MG63 (cell line): ENCODE data around the gene TPCN1. TPM values are rescaled to one million over a fixed set of nuclear protein-coding genes. Genes with fewer than 3 reads are reported as not detected.

Experiments used
- DNase-seq: peaks from one replicate; pipeline ENCODE4 v3.0.0-alpha.2; 2020
- H3K27me3 ChIP-seq: fragments of 250-450 bp; sonication (Bioruptor Pico); 2 replicates; pipeline ENCODE4 v1.5.1; 2020; ENCODE audit warnings: mild to moderate bottlenecking, moderate library complexity
- H3K36me3 ChIP-seq: fragments of 250-450 bp; sonication (Bioruptor Pico); 2 replicates; pipeline ENCODE4 v1.5.1; 2020; ENCODE audit warnings: mild to moderate bottlenecking, moderate library complexity
- H3K4me3 ChIP-seq: fragments of 250-450 bp; sonication (Bioruptor Pico); 2 replicates; pipeline ENCODE4 v1.5.1; 2020; ENCODE audit warnings: mild to moderate bottlenecking, moderate library complexity
- H3K9me3 ChIP-seq: fragments of 250-450 bp; sonication (Bioruptor Pico); 2 replicates; pipeline ENCODE4 v1.5.1; 2020; ENCODE audit warnings: mild to moderate bottlenecking, moderate library complexity
- total RNA-seq: library from RNA; depleted of rRNA; stranded (reverse); fragments of >200 nt; shearing (Covaris generic); gene quantifications from 2 replicates; pipeline ENCODE4 v1.2.3, GENCODE V29; 2014; ENCODE audit warnings: low replicate concordance

The TPCN1 gene
- total RNA-seq, 1 experiment from 2014 or later, result 5.4 TPM

DNA sequence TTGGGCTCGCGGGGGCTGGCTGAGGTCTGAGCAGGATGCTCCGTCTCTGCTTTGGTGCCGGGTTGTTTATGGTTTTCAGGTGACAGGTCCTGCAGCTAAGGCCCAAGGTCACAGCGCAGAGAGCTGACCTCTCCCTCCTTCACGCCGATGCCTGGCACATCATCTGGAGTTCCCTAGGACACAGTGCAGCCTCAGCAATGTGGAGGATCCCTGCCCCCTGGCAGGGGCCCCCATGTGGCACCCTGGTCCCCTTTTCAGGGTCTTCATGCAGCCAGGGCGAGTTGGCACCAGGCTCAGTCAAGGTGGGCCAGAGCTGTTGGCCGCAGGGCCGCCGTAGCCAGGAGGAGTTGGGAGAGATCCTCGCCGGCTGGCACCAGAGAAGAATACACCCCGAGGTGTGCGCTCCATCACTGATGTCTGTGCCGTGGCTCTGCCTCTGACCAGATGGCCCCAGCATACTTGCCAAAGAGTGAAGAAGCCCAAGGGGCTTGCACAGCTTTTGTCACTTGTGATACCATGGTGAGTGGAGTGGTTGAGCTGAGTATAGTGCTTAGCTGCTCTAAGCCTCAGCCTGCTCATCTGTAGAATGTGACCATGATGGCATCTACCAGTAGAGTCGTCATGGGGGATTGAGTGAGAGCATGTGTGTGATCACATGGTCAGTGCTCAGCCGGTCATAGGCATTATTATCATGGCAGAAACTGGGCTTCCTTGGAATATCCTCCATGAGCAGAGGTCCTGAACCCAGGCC, 11.0 kb downstream of the TPCN1 start:
- no peaks in the 10 kb centered on the region for H3K27me3 ChIP-seq
- H3K9me3 ChIP-seq, result no peaks in the 10 kb centered on the region
- no peak for DNase-seq
- H3K4me3 ChIP-seq, result no peak overlapping the region
- H3K36me3 ChIP-seq, result peaks cover 13% of the 10 kb centered on the region

DNA sequence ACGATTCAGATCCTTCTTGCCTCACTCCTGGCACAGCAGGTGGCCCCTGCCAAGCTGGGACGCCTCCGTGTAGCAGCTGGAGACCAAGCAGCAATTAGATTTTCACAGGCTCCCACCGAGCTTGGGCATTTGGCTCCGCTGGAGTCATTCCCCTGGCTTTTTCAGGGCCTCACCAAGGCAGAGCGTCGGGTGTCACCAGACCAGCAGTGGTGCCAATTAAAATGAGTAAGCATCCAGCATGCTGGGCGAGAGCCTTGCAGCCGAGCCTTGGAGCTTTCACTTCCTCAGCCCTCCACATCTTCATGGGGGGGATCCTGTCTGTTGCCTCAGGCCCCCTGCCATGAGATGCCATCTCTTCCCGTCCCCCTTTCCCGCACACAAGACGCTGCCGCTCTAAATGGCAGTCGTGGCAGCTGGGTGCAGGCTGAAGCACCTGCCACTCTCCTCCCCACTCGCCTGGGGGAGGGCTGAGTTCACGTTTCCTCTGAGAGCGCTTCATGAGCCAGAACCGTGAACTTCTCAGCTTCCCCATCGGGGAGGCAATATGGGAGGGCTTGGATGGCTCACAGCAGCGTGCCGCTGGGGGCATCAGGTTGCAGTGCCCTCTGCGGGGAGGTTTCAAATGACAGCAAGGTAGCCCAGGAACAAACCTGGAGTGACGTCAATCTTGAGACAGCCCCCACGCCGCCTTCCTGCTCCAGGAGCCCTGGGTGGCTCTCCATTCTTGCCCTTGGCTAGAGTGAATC, 11.7 kb downstream of the TPCN1 start:
- Histone ChIP-seq H3K27me3 (no peaks in the 10 kb centered on the region), H3K4me3 (no peak overlapping the region), H3K36me3 (peaks cover 13% of the 10 kb centered on the region), H3K9me3 (no peaks in the 10 kb centered on the region)
- DNase-seq, result peak; percentile 90

- Histone ChIP-seq H3K4me3 (no peak overlapping the region), H3K9me3 (no peaks in the 10 kb centered on the region), H3K27me3 (no peaks in the 10 kb centered on the region), H3K36me3 (peaks cover 13% of the 10 kb centered on the region)
- no peak for DNase-seq
Measured at GRCh38 chr12:113233967-113234366, 12.7 kb downstream of the TPCN1 start.

- no peaks in the 10 kb centered on the region for H3K9me3 ChIP-seq
- H3K27me3 ChIP-seq, result no peaks in the 10 kb centered on the region
- H3K36me3 ChIP-seq, result peaks cover 13% of the 10 kb centered on the region
- no peak overlapping the region for H3K4me3 ChIP-seq
- no peak for DNase-seq
Measured at GRCh38 chr12:113234483-113234882, 13.2 kb downstream of the TPCN1 start.

- no peak for DNase-seq
- peaks cover 8% of the 10 kb centered on the region for H3K36me3 ChIP-seq
Measured at GRCh38 chr12:113235976-113236375, 14.7 kb downstream of the TPCN1 start.

DNA sequence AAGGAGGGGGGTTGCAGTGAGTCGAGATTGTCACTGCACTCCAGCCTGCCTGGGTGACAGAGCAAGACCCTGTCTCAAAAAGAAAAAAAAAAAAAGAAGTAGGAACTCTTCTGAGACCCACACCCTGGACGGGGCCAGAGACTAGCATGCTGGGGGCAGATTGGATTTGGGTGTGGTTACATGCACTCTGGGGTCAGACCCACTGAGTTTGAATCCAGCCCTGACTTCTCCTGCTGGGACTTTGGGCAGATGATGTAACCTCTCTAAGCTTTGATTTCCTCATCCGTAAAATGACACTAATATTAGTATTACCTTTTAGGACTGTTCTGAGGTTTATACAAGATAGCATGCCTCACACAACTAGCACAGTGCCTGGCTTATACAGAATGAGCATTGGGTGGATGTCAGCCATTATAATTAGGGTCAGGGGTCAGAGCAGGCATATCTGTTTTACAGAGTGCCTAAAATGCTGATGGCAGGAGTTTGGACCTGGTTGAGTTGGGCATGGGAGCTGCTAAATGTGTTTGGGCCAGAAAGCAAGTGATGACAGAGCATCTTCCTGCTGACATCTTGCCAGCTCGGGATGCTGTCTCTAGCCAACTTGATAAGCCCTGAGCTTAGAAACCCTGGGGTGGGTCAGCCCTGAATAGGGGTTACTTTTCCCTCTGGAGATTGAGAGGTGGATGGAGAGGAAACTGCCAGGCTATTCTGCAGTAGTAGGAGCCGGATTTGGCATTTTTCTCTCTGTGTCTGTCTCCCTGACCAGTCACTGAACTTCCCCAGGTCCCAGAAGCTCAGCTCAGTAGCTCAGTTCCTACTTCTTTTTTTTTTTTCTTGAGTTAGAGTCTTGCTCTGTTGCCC, 15.5 kb downstream of the TPCN1 start:
- Histone ChIP-seq H3K9me3 (no peaks in the 10 kb centered on the region), H3K36me3 (no peaks in the 10 kb centered on the region), H3K4me3 (no peak overlapping the region), H3K27me3 (no peaks in the 10 kb centered on the region)
- DNase-seq, result no peak

More at GRCh38 chr12:113235976-113236375, 14.7 kb downstream of the TPCN1 start:
- no peaks in the 10 kb centered on the region for H3K9me3 ChIP-seq
- H3K4me3 ChIP-seq, result no peak overlapping the region
- no peaks in the 10 kb centered on the region for H3K27me3 ChIP-seq

- DNase-seq, result no peak
- H3K36me3 ChIP-seq, result no peaks in the 10 kb centered on the region; the same call in 1 of the 2 replicates
- no peaks in the 10 kb centered on the region for H3K27me3 ChIP-seq
- H3K4me3 ChIP-seq, result no peak overlapping the region
- no peaks in the 10 kb centered on the region for H3K9me3 ChIP-seq
Measured at GRCh38 chr12:113237748-113238147, 16.5 kb downstream of the TPCN1 start.

DNA sequence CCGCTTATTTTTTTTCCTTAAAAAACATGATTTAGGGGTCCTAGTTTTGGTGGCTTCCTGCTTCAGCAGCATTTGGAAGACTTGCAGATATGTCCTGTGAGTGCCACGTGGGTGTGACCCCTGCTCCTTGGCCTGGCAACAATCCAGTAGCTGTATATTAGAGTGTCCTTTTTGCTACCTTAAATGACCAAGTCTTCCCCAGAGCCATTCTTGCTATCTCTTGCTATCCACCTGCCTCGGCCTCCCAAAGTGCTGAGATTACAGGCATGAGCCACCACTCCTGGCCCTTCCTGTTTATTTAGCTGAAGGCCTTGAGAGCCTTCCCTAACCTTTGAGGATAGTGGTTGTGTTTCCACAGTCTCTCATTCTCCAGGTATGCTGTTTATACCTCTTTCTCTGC, 17.0 kb downstream of the TPCN1 start:
- no peak for DNase-seq
- H3K9me3 ChIP-seq, result no peaks in the 10 kb centered on the region

GRCh38 chr12:113239288-113239771, 18.1 kb downstream of the TPCN1 start:
- Histone ChIP-seq H3K9me3 (no peaks in the 10 kb centered on the region), H3K27me3 (no peaks in the 10 kb centered on the region), H3K36me3 (no peaks in the 10 kb centered on the region; the same call in 1 of the 2 replicates), H3K4me3 (no peak overlapping the region)
- no peak for DNase-seq

More for the DNA sequence above, 17.0 kb downstream of the TPCN1 start:
- no peaks in the 10 kb centered on the region; the same call in 1 of the 2 replicates for H3K36me3 ChIP-seq
- no peak overlapping the region for H3K4me3 ChIP-seq
- no peaks in the 10 kb centered on the region for H3K27me3 ChIP-seq

- H3K9me3 ChIP-seq, result no peaks in the 10 kb centered on the region
- no peak for DNase-seq
- H3K27me3 ChIP-seq, result no peaks in the 10 kb centered on the region
- no peaks in the 10 kb centered on the region; the same call in 1 of the 2 replicates for H3K36me3 ChIP-seq
- H3K4me3 ChIP-seq, result no peak overlapping the region
Measured at GRCh38 chr12:113239811-113240331, 18.6 kb downstream of the TPCN1 start.

DNA sequence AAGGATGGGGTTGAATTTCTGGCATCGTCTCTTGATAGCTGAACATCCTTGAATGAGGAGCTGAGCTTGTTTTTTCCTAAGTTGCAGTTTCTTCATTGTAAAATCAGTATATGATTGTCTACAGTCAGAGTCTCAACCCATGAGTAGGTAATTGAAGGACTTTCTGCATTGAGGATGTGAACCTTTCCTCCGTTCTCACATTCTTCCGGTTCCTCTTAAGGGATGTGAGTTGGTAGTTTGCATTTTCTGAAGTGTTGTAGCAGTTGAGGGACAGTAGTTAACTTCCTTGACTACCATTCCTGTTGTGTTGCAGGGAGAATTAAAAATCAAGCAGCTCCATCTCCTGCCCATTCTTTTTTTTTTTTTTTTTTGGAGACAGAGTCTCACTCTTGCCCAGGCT, 19.1 kb downstream of the TPCN1 start:
- no peaks in the 10 kb centered on the region for H3K9me3 ChIP-seq
- H3K27me3 ChIP-seq, result no peaks in the 10 kb centered on the region
- no peak for DNase-seq
- H3K4me3 ChIP-seq, result no peak overlapping the region
- no peaks in the 10 kb centered on the region; the same call in 1 of the 2 replicates for H3K36me3 ChIP-seq

DNA sequence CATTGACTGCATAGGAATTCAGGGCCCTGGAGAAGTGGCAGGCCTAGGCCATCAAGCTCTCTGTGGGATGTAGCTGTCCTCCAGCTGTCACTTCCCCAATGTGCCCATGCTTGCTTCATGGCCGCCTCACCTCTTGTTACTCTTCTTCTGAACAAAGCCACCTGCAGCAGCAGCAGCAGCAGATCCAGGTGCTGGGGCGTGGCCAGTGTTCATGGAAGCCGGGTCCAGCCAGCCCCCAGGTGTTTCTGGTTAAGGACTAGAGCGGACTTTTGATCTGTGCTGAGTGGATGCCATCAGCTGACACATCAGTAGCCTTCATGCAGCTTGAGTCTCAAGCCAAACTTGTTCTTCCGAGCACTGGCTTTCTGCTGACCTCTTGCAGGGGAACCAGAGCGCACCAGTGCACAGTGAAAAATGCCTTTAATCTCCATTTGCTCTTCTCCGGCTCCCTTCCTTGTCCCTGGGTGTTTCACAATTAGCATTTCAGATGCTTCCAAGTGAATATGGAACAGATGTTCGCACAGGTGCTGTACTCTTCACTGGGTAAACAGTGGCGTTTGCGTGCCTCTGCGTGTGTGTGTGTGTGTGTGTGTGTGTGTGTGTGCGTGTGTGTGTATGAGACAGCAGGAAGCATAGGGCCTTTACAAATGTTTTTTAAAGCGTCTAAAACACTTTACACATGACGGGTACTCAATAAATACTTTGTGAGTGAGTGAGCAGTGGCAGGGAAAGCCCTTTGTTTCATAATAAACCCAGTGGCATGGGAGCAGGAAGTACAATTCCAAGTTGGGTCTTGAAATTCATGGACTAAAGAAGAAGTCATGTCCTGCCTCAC, 20.1 kb downstream of the TPCN1 start:
- peak; percentile 65 for DNase-seq
- Histone ChIP-seq H3K27me3 (no peaks in the 10 kb centered on the region), H3K9me3 (no peaks in the 10 kb centered on the region), H3K36me3 (no peaks in the 10 kb centered on the region; the same call in 1 of the 2 replicates), H3K4me3 (no peak overlapping the region; the same call in 1 of the 2 replicates)

- Histone ChIP-seq H3K4me3 (no peak overlapping the region; the same call in 1 of the 2 replicates), H3K27me3 (no peaks in the 10 kb centered on the region), H3K9me3 (no peaks in the 10 kb centered on the region), H3K36me3 (no peaks in the 10 kb centered on the region; the same call in 1 of the 2 replicates)
- DNase-seq, result peak; percentile 56
Measured at GRCh38 chr12:113242026-113242418, 20.8 kb downstream of the TPCN1 start.

DNA sequence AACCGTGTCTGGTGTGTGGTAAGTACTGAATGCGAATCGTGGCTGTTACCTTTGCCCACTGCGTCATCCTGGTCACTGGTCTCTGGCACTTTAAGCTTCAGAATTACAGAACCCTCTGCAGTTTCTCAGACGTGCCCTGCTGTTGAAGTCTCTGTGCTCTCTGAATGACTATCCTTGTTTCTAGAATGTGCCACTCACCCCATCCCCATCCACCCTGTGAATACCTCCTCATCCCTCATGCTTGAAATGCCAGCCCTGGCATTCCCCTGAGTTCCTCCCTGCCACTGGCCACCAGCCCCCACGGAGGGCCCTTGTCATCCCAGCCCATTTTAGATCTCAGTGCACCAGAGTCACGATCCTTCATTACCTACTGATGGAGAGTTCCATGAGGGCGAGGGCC, 21.3 kb downstream of the TPCN1 start:
- Histone ChIP-seq H3K27me3 (no peaks in the 10 kb centered on the region), H3K9me3 (no peaks in the 10 kb centered on the region), H3K36me3 (no peaks in the 10 kb centered on the region; the same call in 1 of the 2 replicates), H3K4me3 (no peak overlapping the region)
- no peak for DNase-seq

DNA sequence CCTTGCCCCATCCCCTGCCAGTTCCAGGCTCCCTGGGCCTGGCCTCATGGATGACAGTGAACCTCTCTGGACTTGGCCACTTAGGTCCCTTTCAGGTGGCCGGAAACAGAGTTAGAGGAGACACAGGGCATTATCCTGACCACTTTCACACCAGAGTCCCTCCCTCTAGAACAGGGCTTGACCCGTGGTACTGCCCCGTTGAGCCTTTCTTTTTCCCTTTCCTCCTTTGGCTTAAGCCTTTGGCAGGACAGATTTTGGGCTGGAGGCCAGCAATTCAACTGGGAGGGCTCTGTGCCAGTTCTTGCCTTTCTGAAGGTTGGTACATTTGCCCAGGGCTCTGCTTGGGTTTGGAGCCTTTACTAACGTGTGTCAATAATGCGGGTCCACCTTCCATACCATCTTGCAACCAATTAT, 22.8 kb downstream of the TPCN1 start:
- Histone ChIP-seq H3K9me3 (no peaks in the 10 kb centered on the region), H3K36me3 (no peaks in the 10 kb centered on the region; the same call in 1 of the 2 replicates), H3K27me3 (no peaks in the 10 kb centered on the region), H3K4me3 (no peak overlapping the region)
- peak; percentile 62 for DNase-seq
